Measurements from ENCODE around the gene SLC22A15. TPM values are rescaled to one million over a fixed set of nuclear protein-coding genes. Genes with fewer than 3 reads are reported as not detected.
"Not testable (repeated sequence)": the region's sequence is repeated elsewhere in the genome, so short reads cannot be mapped to it uniquely, and the experiment has no call there.

The SLC22A15 gene
- polyA plus RNA-seq, 1 donor from 2014 or later, result 3.1 TPM

DNA sequence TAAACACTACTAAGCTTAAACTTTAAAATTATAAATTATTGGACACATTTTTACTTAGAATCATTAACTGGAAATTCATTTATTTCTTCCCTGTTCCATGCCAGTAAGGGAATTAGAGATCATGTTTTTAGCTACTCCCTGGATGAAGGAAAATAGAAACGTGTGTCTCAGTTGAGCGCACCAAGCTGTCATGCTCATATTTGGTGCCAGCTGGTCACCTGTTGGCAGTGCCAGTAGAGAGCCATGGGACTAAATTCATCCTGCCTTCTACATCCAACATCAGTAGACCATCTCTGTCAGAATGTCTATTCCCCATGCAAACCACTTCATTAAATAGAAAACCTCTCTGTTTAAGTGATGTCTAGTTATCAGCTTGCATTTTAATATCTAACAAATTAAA lies 17.4 kb upstream of the SLC22A15 start:
- H3K79me2 ChIP-seq (replicated peaks; ENCODE audit: insufficient read depth, low read length), result no peaks in the 10 kb centered on the region
- no peaks in the 10 kb centered on the region for H3K9me3 ChIP-seq (ENCODE audit: low read length)
- H3K4me2 ChIP-seq (ENCODE audit: low read length), result no peak overlapping the region
- TF ChIP-seq EZH2 (IDR thresholded peaks at IDR 0.05; ENCODE audit: borderline replicate concordance, insufficient read depth, low read length, poor library complexity, severe bottlenecking) (no peak), RAD21 (conservative IDR thresholded peaks at IDR 0.05) (no peak), EP300 (conservative IDR thresholded peaks at IDR 0.05; ENCODE audit: poor library complexity, severe bottlenecking) (no peak), TAF1 (IDR thresholded peaks at IDR 0.05; ENCODE audit: low read depth) (no peak)
- TF ChIP-seq, protein P1, sequence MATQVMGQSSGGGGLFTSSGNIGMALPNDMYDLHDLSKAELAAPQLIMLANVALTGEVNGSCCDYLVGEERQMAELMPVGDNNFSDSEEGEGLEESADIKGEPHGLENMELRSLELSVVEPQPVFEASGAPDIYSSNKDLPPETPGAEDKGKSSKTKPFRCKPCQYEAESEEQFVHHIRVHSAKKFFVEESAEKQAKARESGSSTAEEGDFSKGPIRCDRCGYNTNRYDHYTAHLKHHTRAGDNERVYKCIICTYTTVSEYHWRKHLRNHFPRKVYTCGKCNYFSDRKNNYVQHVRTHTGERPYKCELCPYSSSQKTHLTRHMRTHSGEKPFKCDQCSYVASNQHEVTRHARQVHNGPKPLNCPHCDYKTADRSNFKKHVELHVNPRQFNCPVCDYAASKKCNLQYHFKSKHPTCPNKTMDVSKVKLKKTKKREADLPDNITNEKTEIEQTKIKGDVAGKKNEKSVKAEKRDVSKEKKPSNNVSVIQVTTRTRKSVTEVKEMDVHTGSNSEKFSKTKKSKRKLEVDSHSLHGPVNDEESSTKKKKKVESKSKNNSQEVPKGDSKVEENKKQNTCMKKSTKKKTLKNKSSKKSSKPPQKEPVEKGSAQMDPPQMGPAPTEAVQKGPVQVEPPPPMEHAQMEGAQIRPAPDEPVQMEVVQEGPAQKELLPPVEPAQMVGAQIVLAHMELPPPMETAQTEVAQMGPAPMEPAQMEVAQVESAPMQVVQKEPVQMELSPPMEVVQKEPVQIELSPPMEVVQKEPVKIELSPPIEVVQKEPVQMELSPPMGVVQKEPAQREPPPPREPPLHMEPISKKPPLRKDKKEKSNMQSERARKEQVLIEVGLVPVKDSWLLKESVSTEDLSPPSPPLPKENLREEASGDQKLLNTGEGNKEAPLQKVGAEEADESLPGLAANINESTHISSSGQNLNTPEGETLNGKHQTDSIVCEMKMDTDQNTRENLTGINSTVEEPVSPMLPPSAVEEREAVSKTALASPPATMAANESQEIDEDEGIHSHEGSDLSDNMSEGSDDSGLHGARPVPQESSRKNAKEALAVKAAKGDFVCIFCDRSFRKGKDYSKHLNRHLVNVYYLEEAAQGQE (IDR thresholded peaks at IDR 0.05; ENCODE audit: borderline replicate concordance), result no peak
- H4K20me1 ChIP-seq (ENCODE audit: insufficient read depth), result no peaks in the 10 kb centered on the region
- no peak overlapping the region for H2AFZ ChIP-seq (ENCODE audit: low read depth, low read length)
- H3K36me3 ChIP-seq (ENCODE audit: insufficient read depth, low read length), result no peaks in the 10 kb centered on the region
- H3F3A ChIP-seq (ENCODE audit: insufficient read depth, low read length, poor library complexity, severe bottlenecking), result no peaks in the 10 kb centered on the region
- no peak overlapping the region for H3K4me3 ChIP-seq (ENCODE audit: low read length)
- no peaks in the 10 kb centered on the region for H3K27me3 ChIP-seq (ENCODE audit: insufficient read depth, low read depth, low read length)
- no peak overlapping the region for H3K9ac ChIP-seq (ENCODE audit: low read length)
- no peaks in the 10 kb centered on the region for H3K9me2 ChIP-seq (ENCODE audit: insufficient read depth, low read length)
- no peak overlapping the region for H3K27ac ChIP-seq (ENCODE audit: low read length)

- H3K9me2 ChIP-seq (ENCODE audit: insufficient read depth, low read length), result no peaks in the 10 kb centered on the region
- H3K4me2 ChIP-seq (ENCODE audit: low read length), result no peak overlapping the region
- H2AFZ ChIP-seq (ENCODE audit: low read depth, low read length), result no peak overlapping the region
- TF ChIP-seq EP300 (conservative IDR thresholded peaks at IDR 0.05; ENCODE audit: poor library complexity, severe bottlenecking), result no peak
- TF ChIP-seq POLR2AphosphoS5 (IDR thresholded peaks at IDR 0.05), result no peak
- no peak for TF ChIP-seq CTCF (IDR thresholded peaks at IDR 0.05; ENCODE audit: poor library complexity, severe bottlenecking)
- TF ChIP-seq, protein P1 (IDR thresholded peaks at IDR 0.05; ENCODE audit: borderline replicate concordance), result no peak
- TF ChIP-seq MXI1 (conservative IDR thresholded peaks at IDR 0.05; ENCODE audit: poor library complexity, severe bottlenecking), result no peak
- TF ChIP-seq RAD21 (conservative IDR thresholded peaks at IDR 0.05), result no peak
- TF ChIP-seq EZH2 (IDR thresholded peaks at IDR 0.05; ENCODE audit: borderline replicate concordance, insufficient read depth, low read length, poor library complexity, severe bottlenecking), result no peak
- no peak for TF ChIP-seq SMC3 (conservative IDR thresholded peaks at IDR 0.05; ENCODE audit: poor library complexity)
- no peak for TF ChIP-seq TAF1 (IDR thresholded peaks at IDR 0.05; ENCODE audit: low read depth)
- no peaks in the 10 kb centered on the region for H3K27me3 ChIP-seq (ENCODE audit: insufficient read depth, low read depth, low read length)
- no peaks in the 10 kb centered on the region for H3K79me2 ChIP-seq (replicated peaks; ENCODE audit: insufficient read depth, low read length)
- H3K27ac ChIP-seq (ENCODE audit: low read length), result no peak overlapping the region
- H3K36me3 ChIP-seq (ENCODE audit: insufficient read depth, low read length), result no peaks in the 10 kb centered on the region
- no peaks in the 10 kb centered on the region for H4K20me1 ChIP-seq (ENCODE audit: insufficient read depth)
- H3F3A ChIP-seq (ENCODE audit: insufficient read depth, low read length, poor library complexity, severe bottlenecking), result no peaks in the 10 kb centered on the region
- no peak overlapping the region for H3K9ac ChIP-seq (ENCODE audit: low read length)
- no peaks in the 10 kb centered on the region for H3K9me3 ChIP-seq (ENCODE audit: low read length)
- no peak overlapping the region for H3K4me3 ChIP-seq (ENCODE audit: low read length)
These were observed 6.8 kb upstream of the SLC22A15 start for GRCh38 chr1:115969509-115969908.

- not testable (repeated sequence) for H3K4me3 ChIP-seq (ENCODE audit: low read length); H3K9me3 ChIP-seq (ENCODE audit: low read length); H3K79me2 ChIP-seq (replicated peaks; ENCODE audit: insufficient read depth, low read length); H3K4me2 ChIP-seq (ENCODE audit: low read length); H3K36me3 ChIP-seq (ENCODE audit: insufficient read depth, low read length); H3K9me2 ChIP-seq (ENCODE audit: insufficient read depth, low read length); H4K20me1 ChIP-seq (ENCODE audit: insufficient read depth); H2AFZ ChIP-seq (ENCODE audit: low read depth, low read length); H3K27ac ChIP-seq (ENCODE audit: low read length); H3F3A ChIP-seq (ENCODE audit: insufficient read depth, low read length, poor library complexity, severe bottlenecking); H3K9ac ChIP-seq (ENCODE audit: low read length)
- H3K27me3 ChIP-seq (ENCODE audit: insufficient read depth, low read depth, low read length), result peaks cover 16% of the 10 kb centered on the region
These were observed 4.5 kb upstream of the SLC22A15 start for GRCh38 chr1:115971778-115972177.
